Activated T-cell treated with anti-CD3 and anti-CD28 coated beads, Interleukin-2, amount 50 U/mL, for 4 hours (primary cell): Measurements from ENCODE around the gene COL11A1. TPM values are rescaled to one million over a fixed set of nuclear protein-coding genes. Genes with fewer than 3 reads are reported as not detected.
"Not testable (repeated sequence)": the region's sequence is repeated elsewhere in the genome, so short reads cannot be mapped to it uniquely, and the experiment has no call there.

Experiments used
- ATAC-seq, 2 donors: fragments of 200-7000 bp; cut with Tn5 transposase; one replicate each; pipeline ENCODE4 v1.10.0; 2021
- DNase-seq: peaks from one replicate; pipeline ENCODE4 v3.0.0-alpha.2; 2020
- H3K27me3 Mint-ChIP-seq: one replicate; pipeline ENCODE4 v1.8.0; 2021; ENCODE audit warnings: low read depth, mixed read lengths
- H3K36me3 Mint-ChIP-seq: one replicate; pipeline ENCODE4 v1.8.0; 2022; ENCODE audit warnings: mixed read lengths; ENCODE audit not compliant: insufficient read depth
- H3K4me1 Mint-ChIP-seq: one replicate; pipeline ENCODE4 v1.8.0; 2021; ENCODE audit warnings: low read depth, mixed read lengths
- H3K4me3 Mint-ChIP-seq: one replicate; pipeline ENCODE4 v1.8.0; 2021; ENCODE audit warnings: mild to moderate bottlenecking, moderate library complexity, mixed read lengths
- H3K9me3 Mint-ChIP-seq: one replicate; pipeline ENCODE4 v1.8.0; 2021; ENCODE audit warnings: mixed read lengths
- total RNA-seq, 3 donors: library from RNA; stranded (reverse); gene quantifications; one replicate each; pipeline ENCODE4 v1.2.1, GENCODE V29; 2021

Gene COL11A1
- total RNA-seq = not detected

- peaks cover 27% of the 10 kb centered on the region for H3K27me3 Mint-ChIP-seq
- no peak within 1 kb of the TSS for H3K4me3 Mint-ChIP-seq
- no peaks in the 10 kb centered on the region for H3K36me3 Mint-ChIP-seq
- no peaks in the 10 kb centered on the region for H3K9me3 Mint-ChIP-seq
- ATAC-seq (peak in 1 of 2 donors; percentile 27), DNase-seq (no peak)
- peaks cover 4% of the 10 kb centered on the region for H3K4me1 Mint-ChIP-seq
These were observed at the start of gene COL11A1 for GRCh38 chr1:103108376-103109150. Gene COL11A1, minus strand, starts transcription at chr1:103108522. Its CDS starts 344 bp downstream, at chr1:103108178.

- Mint-ChIP-seq H3K4me1 (no peaks in the 10 kb centered on the region), H3K27me3 (no peaks in the 10 kb centered on the region), H3K4me3 (no peak overlapping the region), H3K9me3 (peaks cover 3% of the 10 kb centered on the region), H3K36me3 (no peaks in the 10 kb centered on the region)
- DNase-seq (no peak), ATAC-seq (no peak)
These were observed 48.6 kb upstream of the COL11A1 start for GRCh38 chr1:103156966-103157365.

- H3K27me3 Mint-ChIP-seq = no peaks in the 10 kb centered on the region
- H3K4me3 Mint-ChIP-seq = no peak overlapping the region
- DNase-seq (no peak), ATAC-seq (no peak)
- no peaks in the 10 kb centered on the region for H3K36me3 Mint-ChIP-seq
- no peaks in the 10 kb centered on the region for H3K4me1 Mint-ChIP-seq
- H3K9me3 Mint-ChIP-seq = no peaks in the 10 kb centered on the region
These were observed 37.8 kb upstream of the COL11A1 start for GRCh38 chr1:103146166-103146565.

GRCh38 chr1:103145449-103145848 is 37.1 kb upstream of the COL11A1 start:
- Mint-ChIP-seq H3K36me3 (no peaks in the 10 kb centered on the region), H3K4me1 (no peaks in the 10 kb centered on the region), H3K27me3 (no peaks in the 10 kb centered on the region), H3K4me3 (no peak overlapping the region), H3K9me3 (no peaks in the 10 kb centered on the region)
- ATAC-seq (no peak), DNase-seq (no peak)

- H3K4me1 Mint-ChIP-seq = no peaks in the 10 kb centered on the region
- H3K4me3 Mint-ChIP-seq = no peak overlapping the region
- peaks cover 3% of the 10 kb centered on the region for H3K9me3 Mint-ChIP-seq
- DNase-seq (no peak), ATAC-seq (no peak)
- no peaks in the 10 kb centered on the region for H3K27me3 Mint-ChIP-seq
- H3K36me3 Mint-ChIP-seq = no peaks in the 10 kb centered on the region
These were observed 36.4 kb upstream of the COL11A1 start for GRCh38 chr1:103144681-103145080.

GRCh38 chr1:103142461-103142860 is 34.1 kb upstream of the COL11A1 start:
- ATAC-seq (no peak), DNase-seq (no peak)
- Mint-ChIP-seq H3K36me3 (no peaks in the 10 kb centered on the region), H3K4me1 (no peaks in the 10 kb centered on the region), H3K27me3 (no peaks in the 10 kb centered on the region), H3K4me3 (no peak overlapping the region), H3K9me3 (peaks cover 4% of the 10 kb centered on the region)

- H3K4me3 Mint-ChIP-seq = no peak overlapping the region
- H3K36me3 Mint-ChIP-seq = no peaks in the 10 kb centered on the region
- no peaks in the 10 kb centered on the region for H3K4me1 Mint-ChIP-seq
- no peak for ATAC-seq
- H3K9me3 Mint-ChIP-seq = no peaks in the 10 kb centered on the region
- no peak for DNase-seq
- H3K27me3 Mint-ChIP-seq = no peaks in the 10 kb centered on the region
These were observed 21.5 kb upstream of the COL11A1 start for GRCh38 chr1:103129796-103130195.

- Mint-ChIP-seq H3K36me3 (no peaks in the 10 kb centered on the region), H3K27me3 (no peaks in the 10 kb centered on the region), H3K9me3 (no peaks in the 10 kb centered on the region), H3K4me1 (no peaks in the 10 kb centered on the region), H3K4me3 (no peak overlapping the region)
- no peak for ATAC-seq
- no peak for DNase-seq
These were observed 20.9 kb upstream of the COL11A1 start for GRCh38 chr1:103129255-103129654.

- H3K4me1 Mint-ChIP-seq, H3K36me3 Mint-ChIP-seq, H3K27me3 Mint-ChIP-seq, H3K9me3 Mint-ChIP-seq, DNase-seq, ATAC-seq, H3K4me3 Mint-ChIP-seq: not testable (repeated sequence)
These were observed 19.9 kb upstream of the COL11A1 start for GRCh38 chr1:103128256-103128655.

GRCh38 chr1:103125219-103125618 is 16.9 kb upstream of the COL11A1 start:
- ATAC-seq (no peak), DNase-seq (no peak)
- Mint-ChIP-seq H3K36me3 (no peaks in the 10 kb centered on the region), H3K9me3 (no peaks in the 10 kb centered on the region), H3K27me3 (no peaks in the 10 kb centered on the region), H3K4me3 (no peak overlapping the region), H3K4me1 (no peaks in the 10 kb centered on the region)

- Mint-ChIP-seq H3K27me3 (no peaks in the 10 kb centered on the region), H3K36me3 (no peaks in the 10 kb centered on the region), H3K4me1 (no peaks in the 10 kb centered on the region), H3K4me3 (no peak overlapping the region), H3K9me3 (no peaks in the 10 kb centered on the region)
- DNase-seq (no peak), ATAC-seq (no peak)
These were observed 14.8 kb upstream of the COL11A1 start for GRCh38 chr1:103122983-103123720.

- no peaks in the 10 kb centered on the region for H3K36me3 Mint-ChIP-seq
- DNase-seq (no peak), ATAC-seq (no peak)
- no peak overlapping the region for H3K4me3 Mint-ChIP-seq
- H3K27me3 Mint-ChIP-seq = no peaks in the 10 kb centered on the region
- H3K9me3 Mint-ChIP-seq = no peaks in the 10 kb centered on the region
- H3K4me1 Mint-ChIP-seq = no peaks in the 10 kb centered on the region
These were observed 12.7 kb upstream of the COL11A1 start for GRCh38 chr1:103120981-103121380.

- no peaks in the 10 kb centered on the region for H3K4me1 Mint-ChIP-seq
- H3K36me3 Mint-ChIP-seq = no peaks in the 10 kb centered on the region
- no peaks in the 10 kb centered on the region for H3K9me3 Mint-ChIP-seq
- H3K4me3 Mint-ChIP-seq = no peak overlapping the region
- DNase-seq = no peak
- peaks cover 20% of the 10 kb centered on the region for H3K27me3 Mint-ChIP-seq
- no peak for ATAC-seq
These were observed 4.2 kb upstream of the COL11A1 start for GRCh38 chr1:103112546-103112945.

- no peaks in the 10 kb centered on the region for H3K4me1 Mint-ChIP-seq
- H3K9me3 Mint-ChIP-seq = no peaks in the 10 kb centered on the region
- no peak for DNase-seq
- ATAC-seq = no peak
- peaks cover 22% of the 10 kb centered on the region for H3K27me3 Mint-ChIP-seq
- no peaks in the 10 kb centered on the region for H3K36me3 Mint-ChIP-seq
- H3K4me3 Mint-ChIP-seq = no peak overlapping the region
These were observed 3.6 kb upstream of the COL11A1 start for GRCh38 chr1:103111926-103112325.

- no peak for DNase-seq
- Mint-ChIP-seq H3K27me3 (peaks cover 27% of the 10 kb centered on the region), H3K36me3 (no peaks in the 10 kb centered on the region), H3K4me3 (no peak overlapping the region), H3K4me1 (peaks cover 4% of the 10 kb centered on the region), H3K9me3 (no peaks in the 10 kb centered on the region)
- no peak for ATAC-seq
These were observed 2.4 kb upstream of the COL11A1 start for GRCh38 chr1:103110701-103111100.
